ENCODE data around the gene USP7. TPM values are rescaled to one million over a fixed set of nuclear protein-coding genes. Genes with fewer than 3 reads are reported as not detected.

USP7 gene
- total RNA-seq, 1 donor from 2014 or later: 136 TPM

- TF ChIP-seq, protein P1, sequence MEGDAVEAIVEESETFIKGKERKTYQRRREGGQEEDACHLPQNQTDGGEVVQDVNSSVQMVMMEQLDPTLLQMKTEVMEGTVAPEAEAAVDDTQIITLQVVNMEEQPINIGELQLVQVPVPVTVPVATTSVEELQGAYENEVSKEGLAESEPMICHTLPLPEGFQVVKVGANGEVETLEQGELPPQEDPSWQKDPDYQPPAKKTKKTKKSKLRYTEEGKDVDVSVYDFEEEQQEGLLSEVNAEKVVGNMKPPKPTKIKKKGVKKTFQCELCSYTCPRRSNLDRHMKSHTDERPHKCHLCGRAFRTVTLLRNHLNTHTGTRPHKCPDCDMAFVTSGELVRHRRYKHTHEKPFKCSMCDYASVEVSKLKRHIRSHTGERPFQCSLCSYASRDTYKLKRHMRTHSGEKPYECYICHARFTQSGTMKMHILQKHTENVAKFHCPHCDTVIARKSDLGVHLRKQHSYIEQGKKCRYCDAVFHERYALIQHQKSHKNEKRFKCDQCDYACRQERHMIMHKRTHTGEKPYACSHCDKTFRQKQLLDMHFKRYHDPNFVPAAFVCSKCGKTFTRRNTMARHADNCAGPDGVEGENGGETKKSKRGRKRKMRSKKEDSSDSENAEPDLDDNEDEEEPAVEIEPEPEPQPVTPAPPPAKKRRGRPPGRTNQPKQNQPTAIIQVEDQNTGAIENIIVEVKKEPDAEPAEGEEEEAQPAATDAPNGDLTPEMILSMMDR (IDR thresholded peaks at IDR 0.05; ENCODE audit: unreplicated experiment): no peak
- DNase-seq (ENCODE audit: low spot score in 2 of 2, unreplicated experiment in 2 of 2): no peak
- no peaks in the 10 kb centered on the region for H3K27me3 Mint-ChIP-seq (ENCODE audit: low read depth)
- peaks cover 33% of the 10 kb centered on the region for H3K36me3 Mint-ChIP-seq
- no peak overlapping the region for H3K4me3 Mint-ChIP-seq
- no peaks in the 10 kb centered on the region for H3K9me3 Mint-ChIP-seq
- H3K27ac Mint-ChIP-seq: no peak overlapping the region
- H3K4me1 Mint-ChIP-seq: no peaks in the 10 kb centered on the region
Measured at GRCh38 chr16:8892101-8892575, 71.6 kb downstream of the USP7 start.

DNA sequence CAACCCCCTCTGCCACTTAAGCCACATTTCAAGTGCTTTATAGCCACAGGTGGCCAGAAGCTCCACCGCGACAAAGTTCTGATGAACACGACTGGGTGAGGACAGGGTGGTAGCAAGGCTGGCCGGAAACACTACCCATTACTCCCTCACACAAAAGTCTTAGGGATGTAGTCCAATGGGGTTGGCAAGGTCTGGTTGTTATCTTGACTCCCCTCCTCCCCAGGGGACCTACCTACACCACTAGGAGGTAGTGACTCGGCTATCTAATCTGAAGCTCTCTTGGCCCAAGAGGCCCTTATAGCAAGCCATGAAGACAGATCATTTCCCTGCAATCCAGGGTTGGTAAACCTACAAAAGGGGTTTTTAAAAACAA lies 73.2 kb downstream of the USP7 start:
- no peaks in the 10 kb centered on the region for H3K27me3 Mint-ChIP-seq (ENCODE audit: low read depth)
- H3K4me3 Mint-ChIP-seq: no peak overlapping the region
- DNase-seq (ENCODE audit: low spot score in 2 of 2, unreplicated experiment in 2 of 2): no peak
- no peaks in the 10 kb centered on the region for H3K9me3 Mint-ChIP-seq
- TF ChIP-seq, protein P1 (IDR thresholded peaks at IDR 0.05; ENCODE audit: unreplicated experiment): no peak
- no peak overlapping the region for H3K27ac Mint-ChIP-seq
- H3K36me3 Mint-ChIP-seq: peaks cover 30% of the 10 kb centered on the region
- no peaks in the 10 kb centered on the region for H3K4me1 Mint-ChIP-seq

- no peaks in the 10 kb centered on the region for H3K9me3 Mint-ChIP-seq
- TF ChIP-seq, protein P1 (IDR thresholded peaks at IDR 0.05; ENCODE audit: unreplicated experiment): no peak
- no peaks in the 10 kb centered on the region for H3K27me3 Mint-ChIP-seq (ENCODE audit: low read depth)
- H3K36me3 Mint-ChIP-seq: peaks cover 24% of the 10 kb centered on the region
- no peak overlapping the region for H3K27ac Mint-ChIP-seq
- H3K4me3 Mint-ChIP-seq: no peak overlapping the region
- no peaks in the 10 kb centered on the region for H3K4me1 Mint-ChIP-seq
- no peak for DNase-seq (ENCODE audit: low spot score in 2 of 2, unreplicated experiment in 2 of 2)
Measured at GRCh38 chr16:8889893-8890548, 73.7 kb downstream of the USP7 start.

GRCh38 chr16:8888951-8889892 lies 74.5 kb downstream of the USP7 start:
- Mint-ChIP-seq H3K4me3 (no peak overlapping the region), H3K9me3 (no peaks in the 10 kb centered on the region), H3K4me1 (no peaks in the 10 kb centered on the region), H3K27ac (no peak overlapping the region), H3K36me3 (peaks cover 17% of the 10 kb centered on the region), H3K27me3 (ENCODE audit: low read depth) (no peaks in the 10 kb centered on the region)
- TF ChIP-seq, protein P1 (IDR thresholded peaks at IDR 0.05; ENCODE audit: unreplicated experiment): no peak
- DNase-seq (ENCODE audit: low spot score in 2 of 2, unreplicated experiment in 2 of 2): no peak

GRCh38 chr16:8887952-8888560 lies 75.7 kb downstream of the USP7 start:
- no peak for DNase-seq (ENCODE audit: low spot score in 2 of 2, unreplicated experiment in 2 of 2)
- no peak overlapping the region for H3K27ac Mint-ChIP-seq

More at GRCh38 chr16:8887952-8888560, 75.7 kb downstream of the USP7 start:
- no peaks in the 10 kb centered on the region for H3K9me3 Mint-ChIP-seq
- TF ChIP-seq, protein P1 (IDR thresholded peaks at IDR 0.05; ENCODE audit: unreplicated experiment): no peak
- H3K27me3 Mint-ChIP-seq (ENCODE audit: low read depth): no peaks in the 10 kb centered on the region
- H3K4me3 Mint-ChIP-seq: no peak overlapping the region
- H3K36me3 Mint-ChIP-seq: peaks cover 17% of the 10 kb centered on the region
- no peaks in the 10 kb centered on the region for H3K4me1 Mint-ChIP-seq
